IMR-90 (cell line): ENCODE measurements around the gene POMT1.

ENCODE experiments used
- BHLHE40 ChIP-seq: fragments of 150-350 bp; IDR thresholded peaks from 2 replicates; pipeline ENCODE4 v1.6.1; 2016; ENCODE audit warnings: mild to moderate bottlenecking, low read depth, low read length
- CEBPB ChIP-seq: IDR thresholded peaks from 2 replicates; pipeline ENCODE4 v1.6.1; 2012; ENCODE audit warnings: low read depth, low read length, improper control_type of control experiment
- CTCF ChIP-seq: conservative IDR thresholded peaks from 2 replicates; pipeline ENCODE4 v1.5.1; 2012; ENCODE audit warnings: mild to moderate bottlenecking, low read depth, low read length, improper control_type of control experiment
- FOS ChIP-seq: fragments of 150-350 bp; IDR thresholded peaks from 2 replicates; pipeline ENCODE4 v1.6.1; 2016; ENCODE audit warnings: low read depth, low read length
- MAFK ChIP-seq: IDR thresholded peaks from 2 replicates; pipeline ENCODE4 v1.6.1; 2012; ENCODE audit warnings: low read depth, low read length, improper control_type of control experiment
- MAZ ChIP-seq: IDR thresholded peaks from 2 replicates; pipeline ENCODE4 v1.6.1; 2012; ENCODE audit warnings: low read depth, mild to moderate bottlenecking, low read length, improper control_type of control experiment, moderate library complexity, borderline replicate concordance
- MXI1 ChIP-seq: IDR thresholded peaks from 2 replicates; pipeline ENCODE4 v1.6.1; 2012; ENCODE audit warnings: low read depth, mild to moderate bottlenecking, low read length, moderate library complexity, borderline replicate concordance
- POLR2A ChIP-seq: IDR thresholded peaks from 2 replicates; pipeline ENCODE4 v1.6.1; 2012; ENCODE audit warnings: mild to moderate bottlenecking, low read depth, low read length
- RAD21 ChIP-seq: IDR thresholded peaks from 2 replicates; pipeline ENCODE4 v1.6.1; 2012; ENCODE audit warnings: low read length, improper control_type of control experiment
- RCOR1 ChIP-seq: IDR thresholded peaks from 2 replicates; pipeline ENCODE4 v1.6.1; 2012; ENCODE audit warnings: mild to moderate bottlenecking, low read length, improper control_type of control experiment; ENCODE audit not compliant: insufficient replicate concordance
- RFX5 ChIP-seq: IDR thresholded peaks from 2 replicates; pipeline ENCODE4 v1.8.0; 2012; ENCODE audit warnings: low read depth, mild to moderate bottlenecking, low read length, moderate library complexity
- SMC3 ChIP-seq: fragments of 150-350 bp; IDR thresholded peaks from 2 replicates; pipeline ENCODE4 v1.6.1; 2016; ENCODE audit warnings: low read depth, mild to moderate bottlenecking, antibody characterized with exemption, low read length, moderate library complexity
- USF2 ChIP-seq: fragments of 150-350 bp; IDR thresholded peaks from 2 replicates; pipeline ENCODE4 v1.6.1; 2017; ENCODE audit warnings: mild to moderate bottlenecking, antibody characterized with exemption, low read length, low read depth
- TF ChIP-seq, protein P1 (sequence below): fragments of 150-350 bp; IDR thresholded peaks from 2 replicates; pipeline ENCODE4 v1.6.1; 2016; ENCODE audit warnings: low read depth, mild to moderate bottlenecking, low read length, moderate library complexity, borderline replicate concordance

GRCh38 chr9:131492070-131492469, 10.6 kb upstream of the POMT1 start:
- TF ChIP-seq POLR2A (no peak), CTCF (no peak), CEBPB (no peak), SMC3 (no peak), RAD21 (no peak), RCOR1 (no peak), USF2 (no peak), RFX5 (no peak), MAFK (no peak), MAZ (no peak), MXI1 (no peak), BHLHE40 (no peak), FOS (no peak)
- TF ChIP-seq, protein P1, sequence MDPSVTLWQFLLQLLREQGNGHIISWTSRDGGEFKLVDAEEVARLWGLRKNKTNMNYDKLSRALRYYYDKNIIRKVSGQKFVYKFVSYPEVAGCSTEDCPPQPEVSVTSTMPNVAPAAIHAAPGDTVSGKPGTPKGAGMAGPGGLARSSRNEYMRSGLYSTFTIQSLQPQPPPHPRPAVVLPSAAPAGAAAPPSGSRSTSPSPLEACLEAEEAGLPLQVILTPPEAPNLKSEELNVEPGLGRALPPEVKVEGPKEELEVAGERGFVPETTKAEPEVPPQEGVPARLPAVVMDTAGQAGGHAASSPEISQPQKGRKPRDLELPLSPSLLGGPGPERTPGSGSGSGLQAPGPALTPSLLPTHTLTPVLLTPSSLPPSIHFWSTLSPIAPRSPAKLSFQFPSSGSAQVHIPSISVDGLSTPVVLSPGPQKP: no peak
